ENCODE results near the gene ALG1. TPM values are rescaled to one million over a fixed set of nuclear protein-coding genes. Genes with fewer than 3 reads are reported as not detected.

The ALG1 gene, protein sequence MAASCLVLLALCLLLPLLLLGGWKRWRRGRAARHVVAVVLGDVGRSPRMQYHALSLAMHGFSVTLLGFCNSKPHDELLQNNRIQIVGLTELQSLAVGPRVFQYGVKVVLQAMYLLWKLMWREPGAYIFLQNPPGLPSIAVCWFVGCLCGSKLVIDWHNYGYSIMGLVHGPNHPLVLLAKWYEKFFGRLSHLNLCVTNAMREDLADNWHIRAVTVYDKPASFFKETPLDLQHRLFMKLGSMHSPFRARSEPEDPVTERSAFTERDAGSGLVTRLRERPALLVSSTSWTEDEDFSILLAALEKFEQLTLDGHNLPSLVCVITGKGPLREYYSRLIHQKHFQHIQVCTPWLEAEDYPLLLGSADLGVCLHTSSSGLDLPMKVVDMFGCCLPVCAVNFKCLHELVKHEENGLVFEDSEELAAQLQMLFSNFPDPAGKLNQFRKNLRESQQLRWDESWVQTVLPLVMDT
- 39.2 and 42.0 TPM in 2 replicates for total RNA-seq (2022)
- Bru-seq, nascent RNA = percentile 50 among the genes with signal in this experiment
- BruChase-seq, experiment 1, labeled RNA remaining after a 2-hour chase = percentile 55 among the genes with signal in this experiment
- BruChase-seq, experiment 2, labeled RNA remaining after a 6-hour chase = percentile 63 among the genes with signal in this experiment
- long read RNA-seq, transcript ALG1-201 (13 exons, 2,132 nt) = major isoform, 175 of 200 reads
- long read RNA-seq, partial matches to known transcripts = 6 of 200 reads
- long read RNA-seq, other reads (novel, unspliced or antisense) = 18 of 200 reads

DNA sequence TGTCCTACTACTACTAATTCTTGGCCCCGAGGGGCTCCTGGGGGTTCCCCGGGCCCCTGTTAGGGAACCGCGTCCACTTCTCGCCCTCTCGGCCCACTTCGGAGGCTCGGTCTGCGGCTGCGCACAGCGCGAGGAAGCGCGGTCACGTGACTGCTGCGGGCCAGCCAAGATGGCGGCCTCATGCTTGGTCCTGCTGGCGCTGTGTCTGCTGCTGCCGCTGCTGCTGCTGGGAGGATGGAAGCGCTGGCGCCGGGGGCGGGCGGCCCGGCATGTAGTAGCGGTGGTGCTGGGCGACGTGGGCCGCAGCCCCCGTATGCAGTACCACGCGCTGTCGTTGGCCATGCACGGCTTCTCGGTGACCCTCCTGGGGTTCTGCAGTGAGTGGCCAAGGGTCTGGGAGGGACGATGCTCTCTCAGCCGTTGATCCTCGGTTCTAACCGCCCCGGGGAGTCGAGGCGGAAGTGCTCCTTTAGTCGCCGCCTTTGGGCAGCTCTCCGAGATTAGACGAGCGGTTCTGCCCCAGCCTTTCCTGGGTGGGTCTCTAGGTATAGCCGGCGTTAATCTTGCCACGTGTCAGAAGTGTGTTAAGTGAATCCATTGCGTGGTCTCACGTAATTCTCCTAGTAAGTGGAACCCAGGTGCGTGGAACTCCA is at the start of gene ALG1:
TSS of gene ALG1 (plus strand) at position 163 of the 653 bp plus-strand sequence. CDS start at position 170, 7 bp downstream.
- Mint-ChIP-seq H3K36me3 (ENCODE audit: insufficient read depth, unreplicated experiment) (peaks cover 19% of the 10 kb centered on the region), H3K4me3 (ENCODE audit: unreplicated experiment) (peak within 1 kb of the TSS; percentile 96), H3K27ac (ENCODE audit: unreplicated experiment) (peak within 1 kb of the TSS; percentile 89), H3K9me3 (ENCODE audit: unreplicated experiment) (no peaks in the 10 kb centered on the region), H3K27me3 (ENCODE audit: insufficient read depth, unreplicated experiment) (peaks cover 3% of the 10 kb centered on the region), H3K4me1 (ENCODE audit: low read depth, unreplicated experiment) (no peaks in the 10 kb centered on the region)
- ChIA-PET POLR2A (no interaction called here), CTCF (no interaction called here)
- Histone ChIP-seq H3K27me3 (replicated peaks; ENCODE audit: control insufficient read depth, insufficient read depth, low read length) (no peaks in the 10 kb centered on the region), H3K36me3 (ENCODE audit: control insufficient read depth, insufficient read depth, low read length) (peaks cover 3% of the 10 kb centered on the region; the same call in 1 of the 2 replicates), H3K4me3 (ENCODE audit: low read depth, low read length) (peak within 1 kb of the TSS; percentile 67), H3K4me1 (peaks cover 7% of the 10 kb centered on the region; the same call in 1 of the 2 replicates), H3K9me3 (peaks cover 3% of the 10 kb centered on the region; the same call in 1 of the 2 replicates)
- intact Hi-C loops (cut with micrococcal nuclease; ENCODE audit: unreplicated experiment) = loop anchor here (5.0 kb wide), 1 partner anchor 35 kb away; no protein-coding TSS in a partner anchor
- no TSS peak for BruUV-seq (replicated peaks)
- TF ChIP-seq CTCF (IDR thresholded peaks at IDR 0.05; ENCODE audit: insufficient read depth in 1 of 2, low read depth in 1 of 2, low read length in 1 of 2, severe bottlenecking in 1 of 2, unreplicated experiment in 1 of 2) = no peak
- DNase-seq = peak; percentile 85 to 90

DNA sequence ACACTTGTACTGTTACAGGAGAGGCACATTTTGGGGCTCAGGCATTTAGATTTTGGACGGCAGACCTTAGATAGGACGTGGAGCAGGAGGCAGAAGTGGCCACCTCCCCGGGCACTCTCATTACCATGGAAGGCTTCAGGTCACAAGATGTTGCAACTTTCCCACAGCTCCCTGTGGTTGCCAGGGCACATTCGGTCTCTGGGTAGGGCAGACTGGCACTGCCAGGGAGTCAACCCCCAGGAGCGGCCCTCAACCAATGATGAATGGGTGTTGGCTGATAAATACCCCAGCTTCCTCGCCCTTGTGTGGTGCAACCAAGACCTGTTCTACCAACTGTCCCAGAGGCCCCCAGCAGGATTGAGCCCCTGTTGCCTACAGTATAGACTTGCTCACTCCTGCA is 49.1 kb upstream of the ALG1 start:
- Histone ChIP-seq H3K4me3 (ENCODE audit: low read depth, low read length) (no peak overlapping the region), H3K4me1 (no peaks in the 10 kb centered on the region), H3K36me3 (ENCODE audit: control insufficient read depth, insufficient read depth, low read length) (no peaks in the 10 kb centered on the region), H3K9me3 (no peaks in the 10 kb centered on the region), H3K27me3 (replicated peaks; ENCODE audit: control insufficient read depth, insufficient read depth, low read length) (no peaks in the 10 kb centered on the region)
- no TSS peak for BruUV-seq (replicated peaks)
- Mint-ChIP-seq H3K27me3 (ENCODE audit: insufficient read depth, unreplicated experiment) (no peaks in the 10 kb centered on the region), H3K4me3 (ENCODE audit: unreplicated experiment) (no peak overlapping the region), H3K27ac (ENCODE audit: unreplicated experiment) (no peak overlapping the region), H3K4me1 (ENCODE audit: low read depth, unreplicated experiment) (no peaks in the 10 kb centered on the region), H3K36me3 (ENCODE audit: insufficient read depth, unreplicated experiment) (no peaks in the 10 kb centered on the region), H3K9me3 (ENCODE audit: unreplicated experiment) (no peaks in the 10 kb centered on the region)
- POLR2A ChIA-PET = no interaction called here
- intact Hi-C loops (cut with micrococcal nuclease; ENCODE audit: unreplicated experiment) = loop anchor here (5.0 kb wide), 1 partner anchor 65 kb away; the partner anchor contains the start of gene SEC14L5
- no peak for TF ChIP-seq CTCF (IDR thresholded peaks at IDR 0.05; ENCODE audit: insufficient read depth in 1 of 2, low read depth in 1 of 2, low read length in 1 of 2, severe bottlenecking in 1 of 2, unreplicated experiment in 1 of 2)
- no peak for DNase-seq
- CTCF ChIA-PET = no interaction called here

- Histone ChIP-seq H3K9me3 (no peaks in the 10 kb centered on the region), H3K4me1 (no peaks in the 10 kb centered on the region), H3K27me3 (replicated peaks; ENCODE audit: control insufficient read depth, insufficient read depth, low read length) (no peaks in the 10 kb centered on the region), H3K4me3 (ENCODE audit: low read depth, low read length) (no peak overlapping the region), H3K36me3 (ENCODE audit: control insufficient read depth, insufficient read depth, low read length) (no peaks in the 10 kb centered on the region)
- BruUV-seq (replicated peaks) = no TSS peak
- CTCF ChIA-PET = no interaction called here
- H3K4me3 Mint-ChIP-seq (ENCODE audit: unreplicated experiment) = no peak overlapping the region
- H3K27me3 Mint-ChIP-seq (ENCODE audit: insufficient read depth, unreplicated experiment) = no peaks in the 10 kb centered on the region
- no peak for TF ChIP-seq CTCF (IDR thresholded peaks at IDR 0.05; ENCODE audit: insufficient read depth in 1 of 2, low read depth in 1 of 2, low read length in 1 of 2, severe bottlenecking in 1 of 2, unreplicated experiment in 1 of 2)
- no peak overlapping the region for H3K27ac Mint-ChIP-seq (ENCODE audit: unreplicated experiment)
- H3K36me3 Mint-ChIP-seq (ENCODE audit: insufficient read depth, unreplicated experiment) = no peaks in the 10 kb centered on the region
- peak in 1 of 2 experiments; percentile 16 for DNase-seq
- intact Hi-C loops (cut with micrococcal nuclease; ENCODE audit: unreplicated experiment) = loop anchor here (5.0 kb wide), 1 partner anchor 67 kb away; the partner anchor contains the start of gene SEC14L5
- POLR2A ChIA-PET = no interaction called here
- no peaks in the 10 kb centered on the region for H3K4me1 Mint-ChIP-seq (ENCODE audit: low read depth, unreplicated experiment)
- no peaks in the 10 kb centered on the region for H3K9me3 Mint-ChIP-seq (ENCODE audit: unreplicated experiment)
Observed at GRCh38 chr16:5024632-5025031, 47.0 kb upstream of the ALG1 start.
